Thoracic aorta (tissue), 2 donors: ENCODE measurements around the gene DUSP15. TPM values are rescaled to one million over a fixed set of nuclear protein-coding genes. Genes with fewer than 3 reads are reported as not detected.

Experiments used
- ATAC-seq: fragments of 150-250 bp; one replicate; pipeline ENCODE4 v1.8.0; 2017; ENCODE audit warnings: low read depth; ENCODE audit not compliant: insufficient number of reproducible peaks, low FRiP score
- DNase-seq: peaks from one replicate; pipeline ENCODE4 v3.0.0-alpha.2; 2020; ENCODE audit warnings: low spot score
- H3K27ac ChIP-seq, 2 donors: fragments of 200-600 bp; sonication (generic); 1 replicate in 1 of 2; 2 replicates in 1 of 2; pipeline ENCODE4 v1.5.1; 2016; ENCODE audit warnings: mild to moderate bottlenecking in 2 of 2, moderate library complexity in 2 of 2
- H3K27me3 ChIP-seq: fragments of 200-600 bp; sonication (generic); replicated peaks from 2 replicates; pipeline ENCODE4 v1.6.0; 2016; ENCODE audit warnings: mild to moderate bottlenecking; ENCODE audit not compliant: insufficient read depth
- H3K36me3 ChIP-seq: fragments of 200-600 bp; sonication (generic); one replicate; pipeline ENCODE4 v1.5.1; 2016
- H3K4me1 ChIP-seq, 2 donors: fragments of 200-600 bp; sonication (generic); 1 replicate in 1 of 2; 2 replicates in 1 of 2; pipeline versions ENCODE4 v1.5.1 to v1.6.0; 2016; ENCODE audit warnings: low read depth in 2 of 2, mild to moderate bottlenecking in 1 of 2; ENCODE audit not compliant: control insufficient read depth in 1 of 2
- H3K4me3 ChIP-seq: fragments of 200-600 bp; sonication (generic); 2 replicates; pipeline ENCODE4 v1.5.1; 2016; ENCODE audit warnings: mild to moderate bottlenecking
- H3K9me3 ChIP-seq: fragments of 200-600 bp; sonication (generic); 2 replicates; pipeline ENCODE4 v1.5.1; 2016
- total RNA-seq, 2 donors: library from RNA; depleted of rRNA; stranded (reverse); fragments of >200 nt; gene quantifications; one replicate each; pipeline versions ENCODE4 v1.1.0 to v1.2.3, GENCODE V29; 2016
- TF ChIP-seq, protein P1 (sequence below): fragments of 200-600 bp; sonication (generic); IDR thresholded peaks from one replicate; pipeline ENCODE4 v1.5.1; 2019; ENCODE audit warnings: antibody characterized with exemption

Gene DUSP15
- total RNA-seq, 2 donors from 2014 or later, result 3.9 to 5.6 TPM

DNA sequence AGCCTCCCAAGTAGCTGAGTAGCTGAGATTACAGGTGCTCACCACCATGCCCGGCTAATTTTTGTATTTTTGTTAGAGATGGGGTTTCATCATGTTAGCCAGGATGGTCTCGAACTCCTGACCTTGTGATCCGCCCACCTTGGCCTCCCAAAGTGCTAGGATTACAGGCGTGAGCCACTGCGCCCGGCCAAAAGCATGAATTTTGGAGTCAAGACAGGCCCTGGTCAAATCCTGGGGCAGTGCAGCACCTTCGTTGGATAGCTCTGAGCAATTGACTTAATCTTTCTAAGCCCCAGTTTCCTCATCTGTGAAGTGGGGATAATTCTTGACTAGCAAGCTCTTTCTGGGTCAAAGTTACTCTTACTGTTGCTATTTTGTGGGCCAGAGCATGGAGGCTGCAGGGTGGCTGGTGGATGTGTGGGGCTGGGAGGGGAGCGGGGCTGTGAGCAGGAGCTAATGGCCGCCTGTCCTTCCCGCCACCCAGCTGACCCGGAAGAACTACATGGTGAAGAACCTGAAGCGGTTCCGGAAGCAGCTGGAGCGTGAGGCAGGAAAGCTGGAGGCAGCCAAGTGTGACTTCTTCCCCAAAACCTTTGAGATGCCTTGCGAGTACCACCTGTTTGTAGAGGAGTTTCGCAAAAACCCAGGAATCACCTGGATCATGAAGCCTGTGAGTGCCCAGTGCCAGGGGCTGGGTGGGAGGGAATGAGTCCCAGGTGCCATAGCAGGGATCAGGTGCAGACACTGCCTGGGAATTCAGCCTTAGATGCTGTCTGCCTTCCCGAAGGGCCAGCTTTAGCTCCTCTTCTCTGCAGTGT is 39.1 kb upstream of the DUSP15 start:
- ATAC-seq (no peak), DNase-seq (no peak)
- TF ChIP-seq, protein P1, sequence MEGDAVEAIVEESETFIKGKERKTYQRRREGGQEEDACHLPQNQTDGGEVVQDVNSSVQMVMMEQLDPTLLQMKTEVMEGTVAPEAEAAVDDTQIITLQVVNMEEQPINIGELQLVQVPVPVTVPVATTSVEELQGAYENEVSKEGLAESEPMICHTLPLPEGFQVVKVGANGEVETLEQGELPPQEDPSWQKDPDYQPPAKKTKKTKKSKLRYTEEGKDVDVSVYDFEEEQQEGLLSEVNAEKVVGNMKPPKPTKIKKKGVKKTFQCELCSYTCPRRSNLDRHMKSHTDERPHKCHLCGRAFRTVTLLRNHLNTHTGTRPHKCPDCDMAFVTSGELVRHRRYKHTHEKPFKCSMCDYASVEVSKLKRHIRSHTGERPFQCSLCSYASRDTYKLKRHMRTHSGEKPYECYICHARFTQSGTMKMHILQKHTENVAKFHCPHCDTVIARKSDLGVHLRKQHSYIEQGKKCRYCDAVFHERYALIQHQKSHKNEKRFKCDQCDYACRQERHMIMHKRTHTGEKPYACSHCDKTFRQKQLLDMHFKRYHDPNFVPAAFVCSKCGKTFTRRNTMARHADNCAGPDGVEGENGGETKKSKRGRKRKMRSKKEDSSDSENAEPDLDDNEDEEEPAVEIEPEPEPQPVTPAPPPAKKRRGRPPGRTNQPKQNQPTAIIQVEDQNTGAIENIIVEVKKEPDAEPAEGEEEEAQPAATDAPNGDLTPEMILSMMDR, result no peak

GRCh38 chr20:31908424-31908823 is 38.1 kb upstream of the DUSP15 start:
- H3K4me1 ChIP-seq, result no peaks in the 10 kb centered on the region
- no peaks in the 10 kb centered on the region for H3K9me3 ChIP-seq
- no peaks in the 10 kb centered on the region for H3K27me3 ChIP-seq
- H3K36me3 ChIP-seq, result no peaks in the 10 kb centered on the region
- TF ChIP-seq, protein P1, result no peak
- ATAC-seq, result no peak
- H3K27ac ChIP-seq, result no peak overlapping the region
- H3K4me3 ChIP-seq, result no peak overlapping the region
- DNase-seq, result no peak

More for the DNA sequence above, 39.1 kb upstream of the DUSP15 start:
- Histone ChIP-seq H3K9me3 (no peaks in the 10 kb centered on the region), H3K4me3 (no peak overlapping the region), H3K27ac (no peak overlapping the region), H3K36me3 (no peaks in the 10 kb centered on the region), H3K4me1 (no peaks in the 10 kb centered on the region), H3K27me3 (no peaks in the 10 kb centered on the region)

DNA sequence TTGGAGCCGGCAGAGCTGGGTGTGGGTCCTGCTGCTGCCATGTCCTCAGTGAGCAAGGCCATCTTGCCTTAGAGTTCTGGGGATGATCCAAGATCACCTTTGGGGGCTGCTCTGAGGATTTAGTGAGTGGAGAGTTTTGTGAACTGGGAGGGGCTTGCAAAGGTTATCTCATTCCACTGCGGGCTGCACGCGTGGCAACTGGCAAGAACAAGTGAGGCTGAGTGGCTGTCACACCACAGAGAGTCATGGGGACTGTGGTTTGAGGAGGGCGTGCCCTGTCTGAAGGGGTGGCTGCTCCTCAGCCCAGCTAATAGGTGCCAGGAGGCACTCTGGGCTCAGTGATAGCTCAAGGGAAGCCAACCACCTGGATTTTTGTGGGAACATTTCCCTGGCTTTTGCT is 37.7 kb upstream of the DUSP15 start:
- DNase-seq (no peak), ATAC-seq (no peak)
- no peaks in the 10 kb centered on the region for H3K36me3 ChIP-seq
- no peaks in the 10 kb centered on the region for H3K4me1 ChIP-seq
- no peak overlapping the region for H3K4me3 ChIP-seq
- no peak overlapping the region for H3K27ac ChIP-seq
- H3K27me3 ChIP-seq, result no peaks in the 10 kb centered on the region
- no peaks in the 10 kb centered on the region for H3K9me3 ChIP-seq
- TF ChIP-seq, protein P1, result no peak

GRCh38 chr20:31907046-31907445 is 36.7 kb upstream of the DUSP15 start:
- TF ChIP-seq, protein P1, result no peak
- Histone ChIP-seq H3K9me3 (no peaks in the 10 kb centered on the region), H3K36me3 (no peaks in the 10 kb centered on the region), H3K27ac (no peak overlapping the region), H3K4me3 (no peak overlapping the region), H3K4me1 (no peaks in the 10 kb centered on the region), H3K27me3 (no peaks in the 10 kb centered on the region)
- DNase-seq (no peak), ATAC-seq (no peak)

- Histone ChIP-seq H3K4me3 (no peak overlapping the region), H3K27me3 (no peaks in the 10 kb centered on the region), H3K36me3 (no peaks in the 10 kb centered on the region), H3K4me1 (no peaks in the 10 kb centered on the region), H3K9me3 (no peaks in the 10 kb centered on the region), H3K27ac (no peak overlapping the region)
- DNase-seq (no peak), ATAC-seq (no peak)
- TF ChIP-seq, protein P1, result no peak
Measured at GRCh38 chr20:31906001-31906400, 35.7 kb upstream of the DUSP15 start.
